ENCODE measurements around the gene RIOK2.

- TF ChIP-seq CTCF (conservative IDR thresholded peaks at IDR 0.05; ENCODE audit: low read length) (no peak), EZH2phosphoT487 (IDR thresholded peaks at IDR 0.05; ENCODE audit: borderline replicate concordance) (no peak)
Observed at GRCh38 chr5:97172227-97172626, 10.8 kb downstream of the RIOK2 start.
